AG08396 (cell line): ENCODE measurements around the gene ARHGAP6.
"Not testable (repeated sequence)": the region's sequence is repeated elsewhere in the genome, so short reads cannot be mapped to it uniquely, and the experiment has no call there.

Source experiments
- DNase-seq: peaks from one replicate; pipeline ENCODE4 v3.0.0; 2012; ENCODE audit warnings: low spot score, mixed read lengths

Gene ARHGAP6

GRCh38 chrX:11171956-11172355 lies 493.8 kb downstream of the ARHGAP6 start:
- DNase-seq: no peak

- no peak for DNase-seq
Measured at GRCh38 chrX:11164433-11164832, 501.3 kb downstream of the ARHGAP6 start.

GRCh38 chrX:11159149-11159548 lies 506.6 kb downstream of the ARHGAP6 start:
- no peak for DNase-seq

GRCh38 chrX:11151799-11152559 lies 513.7 kb downstream of the ARHGAP6 start:
- no peak for DNase-seq

- no peak for DNase-seq
Measured at GRCh38 chrX:11148401-11148800, 517.3 kb downstream of the ARHGAP6 start.

- no peak for DNase-seq
Measured at GRCh38 chrX:11146411-11146810, 519.3 kb downstream of the ARHGAP6 start.

- DNase-seq: peak; percentile 77
Measured at GRCh38 chrX:11143931-11144678, 521.6 kb downstream of the ARHGAP6 start.

GRCh38 chrX:11138498-11139390 lies 527.0 kb downstream of the ARHGAP6 start:
- DNase-seq: no peak

GRCh38 chrX:11137543-11138139 lies 528.1 kb downstream of the ARHGAP6 start:
- DNase-seq: peak; percentile 34

GRCh38 chrX:11135564-11136185 lies 530.0 kb downstream of the ARHGAP6 start:
- no peak for DNase-seq

GRCh38 chrX:11131146-11131545 lies 534.6 kb downstream of the ARHGAP6 start:
- DNase-seq: no peak

- no peak for DNase-seq
Measured at GRCh38 chrX:11130136-11130535, 535.6 kb downstream of the ARHGAP6 start.

GRCh38 chrX:11129534-11130105 lies 536.1 kb downstream of the ARHGAP6 start:
- DNase-seq: no peak

- DNase-seq: no peak
Measured at GRCh38 chrX:11125060-11125459, 540.7 kb downstream of the ARHGAP6 start.

- DNase-seq: no peak
Measured at GRCh38 chrX:11124112-11124511, 541.6 kb downstream of the ARHGAP6 start.

GRCh38 chrX:11123087-11123486 lies 542.6 kb downstream of the ARHGAP6 start:
- DNase-seq: not testable (repeated sequence)

- no peak for DNase-seq
Measured at GRCh38 chrX:11119313-11119943, 546.3 kb downstream of the ARHGAP6 start.

GRCh38 chrX:11117745-11118144 lies 548.0 kb downstream of the ARHGAP6 start:
- no peak for DNase-seq

GRCh38 chrX:11113731-11114130 lies 552.0 kb downstream of the ARHGAP6 start:
- no peak for DNase-seq

- no peak for DNase-seq
Measured at GRCh38 chrX:11111947-11112346, 553.8 kb downstream of the ARHGAP6 start.
